Measurements from ENCODE around the gene TSHZ2.

TSHZ2 gene

DNA sequence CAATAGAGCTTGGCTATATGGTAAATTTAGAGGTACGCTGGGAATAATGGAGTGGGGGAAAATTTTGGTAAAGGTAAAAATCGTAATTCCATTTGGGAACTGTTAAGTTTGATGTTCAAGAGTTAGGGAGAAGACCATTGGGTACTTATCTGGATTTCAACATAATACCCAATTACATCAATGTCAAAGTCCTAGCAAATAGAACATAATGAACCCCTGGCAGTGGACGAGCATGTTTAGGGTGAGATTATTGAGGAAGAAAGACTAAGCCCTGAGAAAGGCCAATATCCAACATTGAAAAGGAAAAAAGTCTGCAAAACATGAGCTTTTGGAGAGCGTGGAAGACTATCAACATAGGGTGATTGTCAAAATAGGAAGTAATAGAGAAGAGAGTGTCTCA, 106.6 kb downstream of the TSHZ2 start:
- H3K4me3 ChIP-seq (replicated peaks; ENCODE audit: low read depth, low read length): no peak overlapping the region
- no peak for DNase-seq (ENCODE audit: extremely low read depth, low read depth)
- TF ChIP-seq, protein P1, sequence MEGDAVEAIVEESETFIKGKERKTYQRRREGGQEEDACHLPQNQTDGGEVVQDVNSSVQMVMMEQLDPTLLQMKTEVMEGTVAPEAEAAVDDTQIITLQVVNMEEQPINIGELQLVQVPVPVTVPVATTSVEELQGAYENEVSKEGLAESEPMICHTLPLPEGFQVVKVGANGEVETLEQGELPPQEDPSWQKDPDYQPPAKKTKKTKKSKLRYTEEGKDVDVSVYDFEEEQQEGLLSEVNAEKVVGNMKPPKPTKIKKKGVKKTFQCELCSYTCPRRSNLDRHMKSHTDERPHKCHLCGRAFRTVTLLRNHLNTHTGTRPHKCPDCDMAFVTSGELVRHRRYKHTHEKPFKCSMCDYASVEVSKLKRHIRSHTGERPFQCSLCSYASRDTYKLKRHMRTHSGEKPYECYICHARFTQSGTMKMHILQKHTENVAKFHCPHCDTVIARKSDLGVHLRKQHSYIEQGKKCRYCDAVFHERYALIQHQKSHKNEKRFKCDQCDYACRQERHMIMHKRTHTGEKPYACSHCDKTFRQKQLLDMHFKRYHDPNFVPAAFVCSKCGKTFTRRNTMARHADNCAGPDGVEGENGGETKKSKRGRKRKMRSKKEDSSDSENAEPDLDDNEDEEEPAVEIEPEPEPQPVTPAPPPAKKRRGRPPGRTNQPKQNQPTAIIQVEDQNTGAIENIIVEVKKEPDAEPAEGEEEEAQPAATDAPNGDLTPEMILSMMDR (IDR thresholded peaks at IDR 0.05; ENCODE audit: low read depth, low read length, missing control alignments): no peak

DNA sequence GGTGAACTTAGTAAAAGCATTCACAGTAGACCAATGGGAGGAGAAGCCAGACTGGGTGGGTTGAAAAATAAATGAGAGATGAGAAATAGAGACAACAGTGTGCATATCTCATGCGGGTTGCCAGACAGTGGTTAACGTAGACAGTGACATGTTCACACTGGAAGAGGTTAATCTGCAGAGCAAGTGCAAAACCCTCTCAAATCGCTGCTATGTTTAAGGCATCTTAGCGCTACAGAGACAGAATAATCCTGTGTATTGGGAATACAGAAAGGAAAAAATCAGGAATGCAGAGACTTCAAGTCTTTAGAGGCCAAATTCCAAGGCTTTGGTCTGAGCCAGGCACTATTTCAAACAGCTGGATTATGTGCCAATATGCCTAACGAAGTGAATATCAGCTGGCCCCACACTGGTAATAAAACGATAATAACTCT, 107.1 kb downstream of the TSHZ2 start:
- TF ChIP-seq, protein P1 (IDR thresholded peaks at IDR 0.05; ENCODE audit: low read depth, low read length, missing control alignments): no peak
- H3K4me3 ChIP-seq (replicated peaks; ENCODE audit: low read depth, low read length): no peak overlapping the region
- no peak for DNase-seq (ENCODE audit: extremely low read depth, low read depth)

DNA sequence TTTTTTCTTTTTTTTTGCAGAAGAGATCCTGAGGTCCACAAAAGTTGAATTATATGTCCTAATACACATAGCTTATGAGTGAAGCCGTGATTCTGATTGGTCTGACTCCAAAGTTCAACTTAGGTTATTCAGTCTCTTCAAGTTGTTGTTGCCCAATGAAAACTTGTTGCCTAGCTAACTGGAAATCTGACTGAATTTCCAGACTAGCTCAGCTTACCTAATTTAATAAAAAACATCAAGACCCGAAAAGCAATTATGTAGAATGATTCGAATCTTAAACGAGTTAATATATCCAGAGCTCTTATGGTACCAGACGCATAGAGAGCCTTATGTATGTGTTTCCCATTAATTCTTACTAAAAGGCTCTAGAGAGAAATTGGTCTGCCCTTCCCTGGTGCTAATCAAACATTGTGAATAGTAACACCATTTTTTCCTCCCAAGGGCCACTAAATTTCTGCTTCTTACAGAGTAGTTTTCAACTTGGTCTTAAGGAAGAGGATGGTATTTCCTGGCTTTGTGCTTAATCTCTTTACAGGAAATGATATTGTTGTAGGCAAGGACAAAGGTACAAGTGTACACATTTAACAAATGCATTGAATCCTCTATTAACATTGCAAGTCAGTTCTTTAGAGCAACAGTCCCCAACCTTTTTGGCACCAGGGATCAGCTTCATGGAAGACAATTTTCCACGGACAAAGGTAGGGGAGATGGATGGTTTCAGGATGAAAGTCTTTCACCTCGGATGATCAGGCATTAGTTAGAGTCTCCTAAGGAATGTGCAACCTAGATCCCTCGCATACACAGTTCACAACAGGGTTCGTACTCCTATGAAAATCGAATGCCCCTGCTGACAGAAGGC, 107.9 kb downstream of the TSHZ2 start:
- H3K4me3 ChIP-seq (replicated peaks; ENCODE audit: low read depth, low read length): no peak overlapping the region
- TF ChIP-seq, protein P1 (IDR thresholded peaks at IDR 0.05; ENCODE audit: low read depth, low read length, missing control alignments): no peak
- no peak for DNase-seq (ENCODE audit: extremely low read depth, low read depth)

DNA sequence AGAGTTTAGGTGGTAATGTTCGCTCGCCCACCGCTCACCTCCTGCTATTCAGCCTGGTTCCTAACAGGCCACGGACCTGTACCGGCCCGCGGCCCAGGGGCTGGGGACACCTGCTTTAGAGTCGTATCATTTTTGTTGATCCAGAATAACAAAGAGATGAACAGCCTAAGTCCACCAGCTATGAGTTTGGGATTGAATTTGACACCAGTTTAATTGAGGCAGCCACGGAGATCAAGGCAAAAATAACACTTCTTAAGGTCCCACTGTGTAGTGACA, 108.5 kb downstream of the TSHZ2 start:
- no peak for DNase-seq (ENCODE audit: extremely low read depth, low read depth)
- no peak overlapping the region for H3K4me3 ChIP-seq (replicated peaks; ENCODE audit: low read depth, low read length)
- TF ChIP-seq, protein P1 (IDR thresholded peaks at IDR 0.05; ENCODE audit: low read depth, low read length, missing control alignments): no peak

DNA sequence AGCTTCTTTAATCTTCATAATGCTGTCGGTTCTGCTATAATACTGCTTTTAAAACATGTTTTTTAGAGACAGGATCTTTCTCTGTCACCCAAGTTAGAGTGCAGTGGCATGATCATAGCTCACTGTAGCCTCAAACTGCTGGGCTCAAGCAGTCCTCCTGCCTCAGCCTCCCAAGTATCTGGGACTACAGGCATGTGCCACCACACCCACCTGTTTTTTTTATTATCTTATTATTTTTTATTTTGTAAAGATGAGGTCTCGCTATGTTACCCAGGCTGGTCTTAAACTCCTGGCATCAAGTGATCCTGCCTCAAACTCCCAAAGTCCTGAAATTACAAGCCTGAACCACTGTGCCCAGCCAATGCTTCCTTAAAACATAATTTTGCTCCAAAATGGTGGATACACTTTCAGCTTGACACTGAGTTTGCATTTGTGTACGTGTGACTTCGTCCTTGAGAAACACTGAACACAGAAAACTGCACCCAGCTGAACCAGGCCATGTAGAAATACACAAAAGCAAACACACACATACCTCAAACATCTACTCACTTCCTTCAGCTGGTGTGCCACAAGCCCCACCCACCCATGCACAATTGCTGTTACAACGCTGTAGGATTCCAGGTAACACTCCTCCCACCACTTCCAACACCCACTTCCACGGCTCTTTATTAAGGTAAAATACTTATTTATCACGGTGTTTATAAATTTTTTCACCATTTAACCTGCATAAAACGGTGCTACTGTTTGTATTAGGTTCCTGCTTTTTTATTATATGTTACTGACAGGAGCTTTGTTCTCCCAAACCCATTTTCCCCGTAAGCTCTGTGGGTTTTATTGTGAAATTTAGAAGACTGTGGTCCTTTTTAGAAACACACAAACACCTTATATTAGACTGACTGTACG, 109.1 kb downstream of the TSHZ2 start:
- no peak for DNase-seq (ENCODE audit: extremely low read depth, low read depth)
- H3K4me3 ChIP-seq (replicated peaks; ENCODE audit: low read depth, low read length): no peak overlapping the region
- TF ChIP-seq, protein P1 (IDR thresholded peaks at IDR 0.05; ENCODE audit: low read depth, low read length, missing control alignments): no peak

DNA sequence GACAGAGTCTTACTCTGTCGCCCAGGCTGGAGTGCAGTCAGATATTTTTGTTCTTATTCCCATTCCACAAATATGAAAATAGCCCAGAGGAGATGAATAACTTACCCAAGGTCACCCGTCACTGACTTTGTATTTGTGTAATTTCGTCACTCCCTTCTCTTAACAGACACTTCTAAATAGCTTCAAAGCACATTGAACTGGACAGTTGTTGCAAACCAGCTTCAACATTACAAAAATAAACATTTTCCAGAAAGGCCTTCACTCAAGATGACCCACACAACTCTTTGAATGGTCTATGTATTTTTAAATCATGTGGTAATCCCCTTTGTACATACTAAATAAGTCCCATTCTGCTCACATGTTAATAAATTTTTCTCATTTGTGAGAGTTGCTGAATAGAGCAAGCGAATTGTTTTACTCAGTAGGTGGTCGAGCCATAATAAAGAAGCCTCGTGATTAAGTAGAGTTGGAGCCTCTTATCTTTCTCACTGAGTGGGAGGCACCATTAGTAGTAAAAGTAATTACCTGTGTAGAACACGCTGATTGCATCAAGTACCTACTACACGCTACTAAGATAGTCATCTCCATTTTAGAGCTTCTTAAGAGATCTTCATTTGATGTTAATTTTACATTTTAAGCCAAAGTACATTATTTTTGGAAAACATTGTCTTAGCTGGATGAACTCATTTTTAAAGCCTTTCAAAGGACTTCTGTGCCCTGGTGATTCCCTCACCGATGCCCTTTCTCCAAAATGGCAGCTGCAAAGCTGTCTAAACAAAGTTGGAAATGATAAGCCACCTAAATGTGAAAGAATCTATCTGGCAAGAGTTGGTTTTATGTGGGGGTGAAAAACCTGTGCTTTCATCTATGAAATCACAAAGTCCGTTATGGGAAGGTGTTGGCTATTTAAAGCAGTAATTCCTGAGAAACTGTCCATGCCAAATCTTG, 110.0 kb downstream of the TSHZ2 start:
- H3K4me3 ChIP-seq (replicated peaks; ENCODE audit: low read depth, low read length): no peak overlapping the region

More for the DNA sequence above, 110.0 kb downstream of the TSHZ2 start:
- TF ChIP-seq, protein P1 (IDR thresholded peaks at IDR 0.05; ENCODE audit: low read depth, low read length, missing control alignments): no peak
- no peak for DNase-seq (ENCODE audit: extremely low read depth, low read depth)
